GM18502 (cell line): Measurements from ENCODE around the gene MFSD6L.

Experiments used
- ATAC-seq: cut with Tn5 transposase; IDR thresholded peaks from one replicate; pipeline ENCODE4 v1.9.1; 2021; ENCODE audit warnings: mild to moderate bottlenecking; ENCODE audit not compliant: unreplicated experiment, poor library complexity

MFSD6L gene

GRCh38 chr17:8749616-8750015 is 49.5 kb downstream of the MFSD6L start:
- no peak for ATAC-seq

- ATAC-seq: no peak
Measured at GRCh38 chr17:8747742-8748141, 51.4 kb downstream of the MFSD6L start.
